GM23338 (cell line): ENCODE results near the gene GFOD1. TPM values are rescaled to one million over a fixed set of nuclear protein-coding genes. Genes with fewer than 3 reads are reported as not detected.

Experiments
- ATAC-seq: fragments of 200-7000 bp; cut with Tn5 transposase; 3 replicates; pipeline ENCODE4 v1.9.1; 2020
- DNase-seq: peaks from one replicate; pipeline ENCODE4 v3.0.0-alpha.2; 2015; ENCODE audit warnings: low spot score
- H2AFZ ChIP-seq: fragments of 200-600 bp; sonication (generic); 2 replicates; pipeline ENCODE4 v1.8.0; 2016; ENCODE audit warnings: antibody characterized with exemption, mild to moderate bottlenecking, moderate library complexity
- H3F3A ChIP-seq: fragments of 200-600 bp; sonication (generic); replicated peaks from 2 replicates; pipeline ENCODE4 v1.8.0; 2017; ENCODE audit warnings: antibody characterized with exemption, mixed run types, low read depth
- H3K27ac ChIP-seq: fragments of 200-600 bp; sonication (generic); 2 replicates; pipeline ENCODE4 v1.6.1; 2016; ENCODE audit warnings: low read depth
- H3K27me3 ChIP-seq: fragments of 200-600 bp; sonication (generic); 2 replicates; pipeline ENCODE4 v1.8.0; 2016; ENCODE audit warnings: mild to moderate bottlenecking, mixed run types, moderate library complexity; ENCODE audit not compliant: insufficient read depth
- H3K36me3 ChIP-seq: fragments of 200-600 bp; sonication (generic); 2 replicates; pipeline ENCODE4 v1.8.0; 2016; ENCODE audit warnings: mild to moderate bottlenecking; ENCODE audit not compliant: insufficient read depth
- H3K4me1 ChIP-seq: fragments of 200-600 bp; sonication (generic); 2 replicates; pipeline ENCODE4 v1.8.0; 2016; ENCODE audit warnings: mild to moderate bottlenecking, moderate library complexity; ENCODE audit not compliant: insufficient read depth
- H3K4me2 ChIP-seq: fragments of 200-600 bp; sonication (generic); 2 replicates; pipeline ENCODE4 v1.7.1; 2017; ENCODE audit warnings: mixed run types
- H3K4me3 ChIP-seq: fragments of 200-600 bp; sonication (generic); 2 replicates; pipeline ENCODE4 v1.6.1; 2016; ENCODE audit warnings: mixed run types
- H3K79me2 ChIP-seq: fragments of 200-600 bp; sonication (generic); replicated peaks from 2 replicates; pipeline ENCODE4 v1.8.0; 2017; ENCODE audit warnings: mild to moderate bottlenecking; ENCODE audit not compliant: insufficient read depth
- H3K9me2 ChIP-seq: fragments of 200-600 bp; sonication (generic); 2 replicates; pipeline ENCODE4 v1.8.0; 2017; ENCODE audit not compliant: insufficient read depth
- H4K20me1 ChIP-seq: fragments of 200-600 bp; sonication (generic); replicated peaks from 2 replicates; pipeline ENCODE4 v1.8.0; 2017; ENCODE audit warnings: mild to moderate bottlenecking; ENCODE audit not compliant: insufficient read depth
- H3K27ac Mint-ChIP-seq: 2 replicates; pipeline ENCODE4 v1.8.0; 2020; ENCODE audit warnings: inconsistent platforms, mild to moderate bottlenecking, moderate library complexity, mixed read lengths
- H3K27me3 Mint-ChIP-seq: 3 replicates; pipeline ENCODE4 v1.8.0; 2022; ENCODE audit warnings: low read depth, mild to moderate bottlenecking, moderate library complexity, mixed read lengths, inconsistent platforms; ENCODE audit not compliant: insufficient read depth, poor library complexity
- H3K36me3 Mint-ChIP-seq: 3 replicates; pipeline ENCODE4 v1.8.0; 2021; ENCODE audit warnings: low read depth, mild to moderate bottlenecking, inconsistent platforms, moderate library complexity, mixed read lengths
- H3K4me1 Mint-ChIP-seq: 3 replicates; pipeline ENCODE4 v1.8.0; 2020; ENCODE audit warnings: mild to moderate bottlenecking, inconsistent platforms, mixed read lengths
- H3K4me3 Mint-ChIP-seq: 3 replicates; pipeline ENCODE4 v1.8.0; 2021; ENCODE audit warnings: moderate library complexity, mild to moderate bottlenecking, inconsistent platforms, mixed read lengths
- H3K9me3 Mint-ChIP-seq: 3 replicates; pipeline ENCODE4 v1.8.0; 2020; ENCODE audit warnings: moderate library complexity, mild to moderate bottlenecking, inconsistent platforms, mixed read lengths
- CREB1 ChIP-seq: fragments of 250-450 bp; sonication (Bioruptor Pico); IDR thresholded peaks from 2 replicates; pipeline ENCODE4 v1.5.0; 2020; ENCODE audit warnings: low read depth, mild to moderate bottlenecking, moderate library complexity
- EZH2 ChIP-seq: fragments of 200-600 bp; sonication (generic); IDR thresholded peaks from one replicate; pipeline ENCODE4 v1.8.0; 2017; ENCODE audit warnings: antibody characterized with exemption, mild to moderate bottlenecking, low read depth; ENCODE audit not compliant: unreplicated experiment
- EZH2phosphoT487 ChIP-seq: fragments of 200-600 bp; sonication (generic); IDR thresholded peaks from one replicate; pipeline ENCODE4 v1.8.1; 2018; ENCODE audit warnings: antibody characterized with exemption; ENCODE audit not compliant: unreplicated experiment
- JUNB ChIP-seq: IDR thresholded peaks from one replicate; pipeline ENCODE4 v1.6.1; 2016; ENCODE audit warnings: antibody characterized with exemption; ENCODE audit not compliant: unreplicated experiment
- NANOG ChIP-seq: IDR thresholded peaks from 2 replicates; pipeline ENCODE4 v1.6.1; 2016; ENCODE audit warnings: antibody characterized with exemption, borderline replicate concordance
- POLR2AphosphoS5 ChIP-seq: IDR thresholded peaks from 2 replicates; pipeline ENCODE4 v1.6.1; 2016; ENCODE audit warnings: antibody characterized with exemption, low read depth
- REST ChIP-seq: IDR thresholded peaks from one replicate; pipeline ENCODE4 v1.6.1; 2018; ENCODE audit warnings: antibody characterized with exemption; ENCODE audit not compliant: unreplicated experiment
- STAT1 ChIP-seq: IDR thresholded peaks from one replicate; pipeline ENCODE4 v1.6.1; 2016; ENCODE audit warnings: antibody characterized with exemption; ENCODE audit not compliant: unreplicated experiment
- ZNF114 ChIP-seq: fragments of 250-450 bp; sonication (Bioruptor Pico); IDR thresholded peaks from 2 replicates; pipeline ENCODE4 v1.5.0; 2020; ENCODE audit warnings: mild to moderate bottlenecking, moderate library complexity
- ZNF331 ChIP-seq: fragments of 250-450 bp; sonication (Bioruptor Pico); IDR thresholded peaks from 2 replicates; pipeline ENCODE4 v1.5.0; 2020; ENCODE audit warnings: low read depth, mild to moderate bottlenecking, moderate library complexity
- polyA plus RNA-seq: library from polyadenylated mRNA; unstranded; fragments of >200 nt; fragmentation: Nextera tagmentation; extraction: Ambion mirVana; gene quantifications from 2 replicates; pipeline ENCODE4 v1.2.1, GENCODE V29; 2016
- total RNA-seq: library from RNA; depleted of rRNA; stranded (reverse); fragments of >200 nt; shearing (Covaris generic); gene quantifications from 2 replicates; pipeline ENCODE4 v1.2.3, GENCODE V29; 2014
- TF ChIP-seq, protein P1 (sequence below): fragments of 250-450 bp; sonication (Bioruptor Pico); IDR thresholded peaks from 2 replicates; pipeline ENCODE4 v1.5.0; 2020; ENCODE audit warnings: mild to moderate bottlenecking, moderate library complexity
- TF ChIP-seq, protein P2 (sequence below): IDR thresholded peaks from 2 replicates; pipeline ENCODE4 v1.6.1; 2016; ENCODE audit warnings: antibody characterized with exemption
- TF ChIP-seq, protein P3 (sequence below), 2 experiments: fragments of 200-600 bp in 1 of 2; sonication (generic) in 1 of 2; conservative IDR thresholded peaks; 2 replicates each; pipeline versions ENCODE4 v1.5.1 to v1.6.1; 2016 to 2017; ENCODE audit warnings: antibody characterized with exemption in 2 of 2, low read depth in 2 of 2, mild to moderate bottlenecking in 2 of 2, moderate library complexity in 1 of 2

The GFOD1 gene
- total and polyA plus RNA-seq, 2 experiments from 2014 or later = 4.9 to 12.8 TPM

DNA sequence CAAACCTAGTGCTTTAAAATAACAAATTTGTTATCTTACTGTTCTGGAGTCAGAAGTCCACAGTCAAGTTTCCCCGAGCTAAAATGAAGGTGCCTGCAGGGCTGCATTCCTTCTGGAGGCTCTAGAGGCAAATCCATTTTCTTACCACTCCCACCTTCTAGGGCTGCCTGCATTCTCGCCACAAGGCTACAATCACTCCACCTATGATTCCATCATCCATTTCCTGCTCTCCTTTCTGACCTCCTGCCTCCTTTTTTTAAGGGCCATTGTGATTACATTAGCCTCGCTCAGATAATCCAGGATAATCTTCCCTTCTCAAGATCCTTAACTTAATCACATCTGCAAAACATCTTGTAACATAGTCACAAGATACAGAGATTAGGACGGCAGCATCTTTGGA, 44.6 kb upstream of the GFOD1 start:
- Mint-ChIP-seq H3K4me1 (peaks cover 44% of the 10 kb centered on the region), H3K4me3 (no peak overlapping the region), H3K27me3 (peaks cover 3% of the 10 kb centered on the region), H3K9me3 (no peaks in the 10 kb centered on the region), H3K36me3 (no peaks in the 10 kb centered on the region), H3K27ac (no peak overlapping the region)
- ATAC-seq (peak; percentile 41), DNase-seq (peak; percentile 39)
- Histone ChIP-seq H3K4me1 (peaks cover 46% of the 10 kb centered on the region), H3K79me2 (no peaks in the 10 kb centered on the region), H3K4me2 (peak overlapping the region; percentile 29), H2AFZ (peak overlapping the region; percentile 96), H4K20me1 (no peaks in the 10 kb centered on the region), H3F3A (no peaks in the 10 kb centered on the region), H3K4me3 (no peak overlapping the region), H3K27me3 (no peaks in the 10 kb centered on the region), H3K9me2 (no peaks in the 10 kb centered on the region; the same call in 1 of the 2 replicates), H3K27ac (no peak overlapping the region), H3K36me3 (no peaks in the 10 kb centered on the region)
- no peak for TF ChIP-seq STAT1
- TF ChIP-seq CREB1 (CRISPR knock-in tag) = no peak
- TF ChIP-seq JUNB = no peak
- TF ChIP-seq, protein P1, sequence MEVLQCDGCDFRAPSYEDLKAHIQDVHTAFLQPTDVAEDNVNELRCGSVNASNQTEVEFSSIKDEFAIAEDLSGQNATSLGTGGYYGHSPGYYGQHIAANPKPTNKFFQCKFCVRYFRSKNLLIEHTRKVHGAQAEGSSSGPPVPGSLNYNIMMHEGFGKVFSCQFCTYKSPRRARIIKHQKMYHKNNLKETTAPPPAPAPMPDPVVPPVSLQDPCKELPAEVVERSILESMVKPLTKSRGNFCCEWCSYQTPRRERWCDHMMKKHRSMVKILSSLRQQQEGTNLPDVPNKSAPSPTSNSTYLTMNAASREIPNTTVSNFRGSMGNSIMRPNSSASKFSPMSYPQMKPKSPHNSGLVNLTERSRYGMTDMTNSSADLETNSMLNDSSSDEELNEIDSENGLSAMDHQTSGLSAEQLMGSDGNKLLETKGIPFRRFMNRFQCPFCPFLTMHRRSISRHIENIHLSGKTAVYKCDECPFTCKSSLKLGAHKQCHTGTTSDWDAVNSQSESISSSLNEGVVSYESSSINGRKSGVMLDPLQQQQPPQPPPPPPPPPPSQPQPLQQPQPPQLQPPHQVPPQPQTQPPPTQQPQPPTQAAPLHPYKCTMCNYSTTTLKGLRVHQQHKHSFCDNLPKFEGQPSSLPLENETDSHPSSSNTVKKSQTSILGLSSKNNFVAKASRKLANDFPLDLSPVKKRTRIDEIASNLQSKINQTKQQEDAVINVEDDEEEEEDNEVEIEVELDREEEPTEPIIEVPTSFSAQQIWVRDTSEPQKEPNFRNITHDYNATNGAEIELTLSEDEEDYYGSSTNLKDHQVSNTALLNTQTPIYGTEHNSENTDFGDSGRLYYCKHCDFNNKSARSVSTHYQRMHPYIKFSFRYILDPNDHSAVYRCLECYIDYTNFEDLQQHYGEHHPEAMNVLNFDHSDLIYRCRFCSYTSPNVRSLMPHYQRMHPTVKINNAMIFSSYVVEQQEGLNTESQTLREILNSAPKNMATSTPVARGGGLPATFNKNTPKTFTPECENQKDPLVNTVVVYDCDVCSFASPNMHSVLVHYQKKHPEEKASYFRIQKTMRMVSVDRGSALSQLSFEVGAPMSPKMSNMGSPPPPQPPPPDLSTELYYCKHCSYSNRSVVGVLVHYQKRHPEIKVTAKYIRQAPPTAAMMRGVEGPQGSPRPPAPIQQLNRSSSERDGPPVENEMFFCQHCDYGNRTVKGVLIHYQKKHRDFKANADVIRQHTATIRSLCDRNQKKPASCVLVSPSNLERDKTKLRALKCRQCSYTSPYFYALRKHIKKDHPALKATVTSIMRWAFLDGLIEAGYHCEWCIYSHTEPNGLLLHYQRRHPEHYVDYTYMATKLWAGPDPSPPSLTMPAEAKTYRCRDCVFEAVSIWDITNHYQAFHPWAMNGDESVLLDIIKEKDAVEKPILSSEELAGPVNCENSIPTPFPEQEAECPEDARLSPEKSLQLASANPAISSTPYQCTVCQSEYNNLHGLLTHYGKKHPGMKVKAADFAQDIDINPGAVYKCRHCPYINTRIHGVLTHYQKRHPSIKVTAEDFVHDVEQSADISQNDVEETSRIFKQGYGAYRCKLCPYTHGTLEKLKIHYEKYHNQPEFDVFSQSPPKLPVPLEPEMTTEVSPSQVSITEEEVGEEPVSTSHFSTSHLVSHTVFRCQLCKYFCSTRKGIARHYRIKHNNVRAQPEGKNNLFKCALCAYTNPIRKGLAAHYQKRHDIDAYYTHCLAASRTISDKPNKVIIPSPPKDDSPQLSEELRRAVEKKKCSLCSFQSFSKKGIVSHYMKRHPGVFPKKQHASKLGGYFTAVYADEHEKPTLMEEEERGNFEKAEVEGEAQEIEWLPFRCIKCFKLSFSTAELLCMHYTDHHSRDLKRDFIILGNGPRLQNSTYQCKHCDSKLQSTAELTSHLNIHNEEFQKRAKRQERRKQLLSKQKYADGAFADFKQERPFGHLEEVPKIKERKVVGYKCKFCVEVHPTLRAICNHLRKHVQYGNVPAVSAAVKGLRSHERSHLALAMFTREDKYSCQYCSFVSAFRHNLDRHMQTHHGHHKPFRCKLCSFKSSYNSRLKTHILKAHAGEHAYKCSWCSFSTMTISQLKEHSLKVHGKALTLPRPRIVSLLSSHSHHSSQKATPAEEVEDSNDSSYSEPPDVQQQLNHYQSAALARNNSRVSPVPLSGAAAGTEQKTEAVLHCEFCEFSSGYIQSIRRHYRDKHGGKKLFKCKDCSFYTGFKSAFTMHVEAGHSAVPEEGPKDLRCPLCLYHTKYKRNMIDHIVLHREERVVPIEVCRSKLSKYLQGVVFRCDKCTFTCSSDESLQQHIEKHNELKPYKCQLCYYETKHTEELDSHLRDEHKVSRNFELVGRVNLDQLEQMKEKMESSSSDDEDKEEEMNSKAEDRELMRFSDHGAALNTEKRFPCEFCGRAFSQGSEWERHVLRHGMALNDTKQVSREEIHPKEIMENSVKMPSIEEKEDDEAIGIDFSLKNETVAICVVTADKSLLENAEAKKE (CRISPR knock-in tag) = no peak
- TF ChIP-seq, protein P2, sequence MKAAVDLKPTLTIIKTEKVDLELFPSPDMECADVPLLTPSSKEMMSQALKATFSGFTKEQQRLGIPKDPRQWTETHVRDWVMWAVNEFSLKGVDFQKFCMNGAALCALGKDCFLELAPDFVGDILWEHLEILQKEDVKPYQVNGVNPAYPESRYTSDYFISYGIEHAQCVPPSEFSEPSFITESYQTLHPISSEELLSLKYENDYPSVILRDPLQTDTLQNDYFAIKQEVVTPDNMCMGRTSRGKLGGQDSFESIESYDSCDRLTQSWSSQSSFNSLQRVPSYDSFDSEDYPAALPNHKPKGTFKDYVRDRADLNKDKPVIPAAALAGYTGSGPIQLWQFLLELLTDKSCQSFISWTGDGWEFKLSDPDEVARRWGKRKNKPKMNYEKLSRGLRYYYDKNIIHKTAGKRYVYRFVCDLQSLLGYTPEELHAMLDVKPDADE = no peak
- TF ChIP-seq REST = no peak
- no peak for TF ChIP-seq ZNF331 (CRISPR knock-in tag)
- no peak for TF ChIP-seq NANOG
- no peak for TF ChIP-seq POLR2AphosphoS5
- TF ChIP-seq ZNF114 (CRISPR knock-in tag) = no peak
- TF ChIP-seq, protein P3, sequence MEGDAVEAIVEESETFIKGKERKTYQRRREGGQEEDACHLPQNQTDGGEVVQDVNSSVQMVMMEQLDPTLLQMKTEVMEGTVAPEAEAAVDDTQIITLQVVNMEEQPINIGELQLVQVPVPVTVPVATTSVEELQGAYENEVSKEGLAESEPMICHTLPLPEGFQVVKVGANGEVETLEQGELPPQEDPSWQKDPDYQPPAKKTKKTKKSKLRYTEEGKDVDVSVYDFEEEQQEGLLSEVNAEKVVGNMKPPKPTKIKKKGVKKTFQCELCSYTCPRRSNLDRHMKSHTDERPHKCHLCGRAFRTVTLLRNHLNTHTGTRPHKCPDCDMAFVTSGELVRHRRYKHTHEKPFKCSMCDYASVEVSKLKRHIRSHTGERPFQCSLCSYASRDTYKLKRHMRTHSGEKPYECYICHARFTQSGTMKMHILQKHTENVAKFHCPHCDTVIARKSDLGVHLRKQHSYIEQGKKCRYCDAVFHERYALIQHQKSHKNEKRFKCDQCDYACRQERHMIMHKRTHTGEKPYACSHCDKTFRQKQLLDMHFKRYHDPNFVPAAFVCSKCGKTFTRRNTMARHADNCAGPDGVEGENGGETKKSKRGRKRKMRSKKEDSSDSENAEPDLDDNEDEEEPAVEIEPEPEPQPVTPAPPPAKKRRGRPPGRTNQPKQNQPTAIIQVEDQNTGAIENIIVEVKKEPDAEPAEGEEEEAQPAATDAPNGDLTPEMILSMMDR (conservative IDR thresholded peaks at IDR 0.05; ENCODE audit: low read depth in 2 of 2) = no peak
- no peak for TF ChIP-seq EZH2phosphoT487
- no peak for TF ChIP-seq EZH2
